Prostate gland (tissue), 2 donors: ENCODE results near the gene IKBKG.

ENCODE experiments used
- CTCF ChIP-seq, 4 experiments: fragments of 200-600 bp in 2 of 4; fragments of 450-650 bp in 2 of 4; sonication (generic) in 2 of 4; IDR thresholded peaks; 1 replicate in 3 of 4; 2 replicates in 1 of 4; pipeline ENCODE4 v1.5.1; 2016 to 2019; ENCODE audit warnings: antibody characterized with exemption in 4 of 4, mild to moderate bottlenecking in 2 of 4, moderate library complexity in 2 of 4
- POLR2A ChIP-seq: fragments of 450-650 bp; IDR thresholded peaks from one replicate; pipeline ENCODE4 v1.6.1; 2016; ENCODE audit warnings: antibody characterized with exemption, mild to moderate bottlenecking

GRCh38 chrX:154505734-154506133 is 41.7 kb upstream of the IKBKG start:
- no peak for TF ChIP-seq CTCF (IDR thresholded peaks at IDR 0.05)
- TF ChIP-seq POLR2A = no peak
